Glutamatergic neuron (in vitro differentiated cells): ENCODE data around the gene GALNT2. TPM values are rescaled to one million over a fixed set of nuclear protein-coding genes. Genes with fewer than 3 reads are reported as not detected.
A peak's percentile ranks its signal among the peaks of the same experiment; 100 is the strongest.

Experiments
- DNase-seq: peaks from one replicate; pipeline ENCODE4 v3.0.0; 2022
- H3K27ac Mint-ChIP-seq: one replicate; pipeline ENCODE4 v1.8.0; 2020; ENCODE audit warnings: mild to moderate bottlenecking, mixed read lengths, inconsistent platforms; ENCODE audit not compliant: unreplicated experiment
- H3K27me3 Mint-ChIP-seq: one replicate; pipeline ENCODE4 v1.8.0; 2020; ENCODE audit warnings: mild to moderate bottlenecking, moderate library complexity, mixed read lengths, inconsistent platforms; ENCODE audit not compliant: unreplicated experiment
- H3K36me3 Mint-ChIP-seq: one replicate; pipeline ENCODE4 v1.8.0; 2020; ENCODE audit warnings: mild to moderate bottlenecking, mixed read lengths, inconsistent platforms; ENCODE audit not compliant: unreplicated experiment
- H3K4me1 Mint-ChIP-seq: one replicate; pipeline ENCODE4 v1.8.0; 2020; ENCODE audit warnings: mild to moderate bottlenecking, low read depth, mixed read lengths, inconsistent platforms; ENCODE audit not compliant: unreplicated experiment
- H3K4me3 Mint-ChIP-seq: one replicate; pipeline ENCODE4 v1.8.0; 2020; ENCODE audit warnings: mild to moderate bottlenecking, mixed read lengths, inconsistent platforms; ENCODE audit not compliant: unreplicated experiment
- H3K9me3 Mint-ChIP-seq: one replicate; pipeline ENCODE4 v1.8.0; 2020; ENCODE audit warnings: mild to moderate bottlenecking, moderate library complexity, mixed read lengths, inconsistent platforms; ENCODE audit not compliant: unreplicated experiment
- CTCF ChIP-seq: fragments of 200-600 bp; sonication (generic); IDR thresholded peaks from one replicate; pipeline ENCODE4 v1.5.0; 2021; ENCODE audit not compliant: partially characterized antibody, unreplicated experiment
- total RNA-seq: library from RNA; stranded (reverse); fragmentation: NEBNext Ultra II Directional; extraction: Animal tissue kit (Norgen Biotek cat#: 25700); gene quantifications from one replicate; pipeline ENCODE4 v1.2.1, GENCODE V29; 2021; ENCODE audit not compliant: unreplicated experiment

The GALNT2 gene
- total RNA-seq, 1 donor from 2014 or later, result 35.2 TPM

- peaks cover 20% of the 10 kb centered on the region for H3K4me1 Mint-ChIP-seq
- no peaks in the 10 kb centered on the region for H3K36me3 Mint-ChIP-seq
- H3K4me3 Mint-ChIP-seq, result no peak overlapping the region
- peaks cover 3% of the 10 kb centered on the region for H3K9me3 Mint-ChIP-seq
- no peak for TF ChIP-seq CTCF
- peaks cover 2% of the 10 kb centered on the region for H3K27me3 Mint-ChIP-seq
- peak overlapping the region; percentile 53 for H3K27ac Mint-ChIP-seq
- DNase-seq, result no peak
These were observed 128.2 kb downstream of the GALNT2 start for GRCh38 chr1:230195199-230195598.

GRCh38 chr1:230196077-230196476 lies 129.0 kb downstream of the GALNT2 start:
- peaks cover 3% of the 10 kb centered on the region for H3K9me3 Mint-ChIP-seq
- no peak overlapping the region for H3K27ac Mint-ChIP-seq
- H3K27me3 Mint-ChIP-seq, result peaks cover 2% of the 10 kb centered on the region
- H3K36me3 Mint-ChIP-seq, result no peaks in the 10 kb centered on the region
- peaks cover 16% of the 10 kb centered on the region for H3K4me1 Mint-ChIP-seq
- no peak for TF ChIP-seq CTCF
- no peak for DNase-seq
- no peak overlapping the region for H3K4me3 Mint-ChIP-seq

- Mint-ChIP-seq H3K27me3 (peaks cover 4% of the 10 kb centered on the region), H3K9me3 (no peaks in the 10 kb centered on the region), H3K36me3 (no peaks in the 10 kb centered on the region), H3K27ac (no peak overlapping the region), H3K4me1 (peaks cover 13% of the 10 kb centered on the region), H3K4me3 (no peak overlapping the region)
- TF ChIP-seq CTCF, result no peak
- DNase-seq, result no peak
These were observed 130.9 kb downstream of the GALNT2 start for GRCh38 chr1:230197644-230198567.

GRCh38 chr1:230199034-230199433 lies 132.0 kb downstream of the GALNT2 start:
- Mint-ChIP-seq H3K4me1 (peaks cover 5% of the 10 kb centered on the region), H3K27ac (no peak overlapping the region), H3K4me3 (no peak overlapping the region), H3K9me3 (no peaks in the 10 kb centered on the region), H3K36me3 (no peaks in the 10 kb centered on the region), H3K27me3 (peaks cover 2% of the 10 kb centered on the region)
- no peak for DNase-seq
- no peak for TF ChIP-seq CTCF

- H3K9me3 Mint-ChIP-seq, result no peaks in the 10 kb centered on the region
These were observed 132.5 kb downstream of the GALNT2 start for GRCh38 chr1:230199554-230199953.

More at GRCh38 chr1:230199554-230199953, 132.5 kb downstream of the GALNT2 start:
- Mint-ChIP-seq H3K4me1 (peaks cover 5% of the 10 kb centered on the region), H3K4me3 (no peak overlapping the region), H3K36me3 (no peaks in the 10 kb centered on the region), H3K27me3 (peaks cover 1% of the 10 kb centered on the region), H3K27ac (no peak overlapping the region)
- no peak for TF ChIP-seq CTCF
- no peak for DNase-seq
